Body of pancreas (tissue), 4 donors: ENCODE measurements around the gene INPP5D.

ENCODE experiments used
- CTCF ChIP-seq, 7 experiments: fragments of 450-650 bp in 4 of 7; fragments of 200-600 bp in 3 of 7; sonication (generic) in 3 of 7; IDR thresholded peaks; one replicate each; pipeline ENCODE4 v1.5.1; 2016 to 2019; ENCODE audit warnings: antibody characterized with exemption in 7 of 7
- POLR2A ChIP-seq, 3 donors: fragments of 450-650 bp; IDR thresholded peaks; one replicate each; pipeline ENCODE4 v1.6.1; 2016; ENCODE audit warnings: antibody characterized with exemption in 3 of 3, mild to moderate bottlenecking in 2 of 3

GRCh38 chr2:233047206-233047605 is 12.9 kb upstream of the INPP5D start:
- TF ChIP-seq CTCF (IDR thresholded peaks at IDR 0.05) (no peak), POLR2A (IDR thresholded peaks at IDR 0.05) (no peak)
